GM12865 (cell line): Measurements from ENCODE around the gene MBOAT2.

ENCODE experiments used
- DNase-seq: peaks from one replicate; pipeline ENCODE4 v3.0.0; 2010; ENCODE audit warnings: low read depth
- H3K4me3 ChIP-seq: 2 replicates; pipeline ENCODE4 v1.5.1; 2011; ENCODE audit warnings: mild to moderate bottlenecking, low read depth, low read length, control low read depth
- CTCF ChIP-seq: IDR thresholded peaks from 2 replicates; pipeline ENCODE4 v1.5.1; 2011; ENCODE audit warnings: low read length, control low read depth, low read depth, inconsistent platforms; ENCODE audit not compliant: insufficient read depth; ENCODE audit errors: missing control alignments

Gene MBOAT2

DNA sequence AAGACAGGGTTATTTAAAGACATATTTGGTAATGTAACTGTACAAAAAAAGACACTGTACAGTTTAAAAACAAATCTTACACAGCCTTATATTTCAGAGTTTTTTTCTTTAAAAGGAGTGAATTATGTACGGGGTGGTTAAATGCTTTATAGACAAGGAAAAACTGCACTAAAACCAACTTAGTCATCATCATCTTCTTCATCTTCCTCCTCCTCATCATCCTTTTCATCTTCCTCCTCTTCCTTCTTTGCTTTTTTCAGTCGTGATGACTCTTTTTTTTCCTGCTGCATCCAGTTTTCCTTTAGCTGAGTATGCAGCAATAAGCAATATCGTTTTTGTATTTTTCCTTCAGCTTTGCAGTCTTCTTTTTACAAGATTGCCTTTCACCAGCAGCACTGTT is 14.6 kb upstream of the MBOAT2 start:
- DNase-seq = no peak
- no peak overlapping the region for H3K4me3 ChIP-seq
- no peak for TF ChIP-seq CTCF

- DNase-seq = no peak
- no peak overlapping the region for H3K4me3 ChIP-seq
- TF ChIP-seq CTCF = no peak
Observed at GRCh38 chr2:9017411-9017810, 13.9 kb upstream of the MBOAT2 start.

DNA sequence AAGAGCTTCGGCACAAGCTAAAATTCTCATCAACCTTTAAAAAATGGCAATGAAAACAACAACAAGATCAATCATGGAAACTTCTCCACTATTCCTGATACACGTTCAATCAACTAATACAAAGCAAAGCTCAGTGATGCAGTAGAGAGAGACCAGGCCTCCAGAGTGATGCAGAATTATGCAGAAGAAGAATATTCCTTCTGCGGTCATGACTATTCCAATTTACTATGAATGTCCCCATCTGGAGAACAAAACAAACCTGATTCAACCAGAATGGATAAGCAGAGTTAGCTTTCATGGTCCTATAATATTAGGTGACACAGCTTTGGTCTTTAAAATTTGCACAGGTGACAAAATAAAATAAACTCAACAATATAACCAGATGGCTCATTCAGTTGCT is 12.5 kb upstream of the MBOAT2 start:
- DNase-seq = no peak
- H3K4me3 ChIP-seq = no peak overlapping the region
- TF ChIP-seq CTCF = no peak

GRCh38 chr2:9013403-9013802 is 9.9 kb upstream of the MBOAT2 start:
- no peak for DNase-seq
- H3K4me3 ChIP-seq = no peak overlapping the region
- TF ChIP-seq CTCF = no peak

GRCh38 chr2:9010866-9011265 is 7.4 kb upstream of the MBOAT2 start:
- no peak for TF ChIP-seq CTCF
- DNase-seq = no peak
- no peak overlapping the region for H3K4me3 ChIP-seq

GRCh38 chr2:9008951-9009664 is 5.6 kb upstream of the MBOAT2 start:
- DNase-seq = no peak
- no peak overlapping the region for H3K4me3 ChIP-seq
- TF ChIP-seq CTCF = no peak

DNA sequence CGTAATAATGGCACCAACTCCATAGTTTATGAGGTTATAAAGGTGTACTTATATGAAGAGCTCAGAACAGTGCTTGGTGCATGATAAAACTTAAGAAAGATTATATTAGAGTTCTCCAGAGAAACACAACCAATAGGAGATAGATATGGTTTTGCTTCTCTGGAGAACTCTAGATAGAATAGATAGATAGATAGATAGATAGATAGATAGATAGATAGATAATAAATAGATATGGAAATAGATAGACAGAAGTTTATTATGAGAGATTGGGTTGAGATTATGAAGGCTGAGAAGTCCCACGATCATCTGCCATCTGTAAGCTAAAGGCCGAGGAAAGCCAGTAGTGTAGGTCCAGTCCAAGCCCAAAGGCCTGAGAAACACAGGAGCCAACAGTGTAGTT is 2.9 kb upstream of the MBOAT2 start:
- TF ChIP-seq CTCF = no peak
- DNase-seq = no peak
- H3K4me3 ChIP-seq = no peak overlapping the region
